Stomach (tissue), 9 donors: ENCODE measurements around the gene GASK1B. TPM values are rescaled to one million over a fixed set of nuclear protein-coding genes. Genes with fewer than 3 reads are reported as not detected.

Experiments
- DNase-seq, 2 donors: peaks; one replicate each; pipeline versions ENCODE4 v3.0.0 to v3.0.0-alpha.2; 2013 to 2019
- H3K27ac ChIP-seq, 5 donors: fragments of 200-600 bp in 4 of 5; sonication (generic) in 4 of 5; one replicate each; pipeline ENCODE4 v1.5.1; 2013 to 2019; ENCODE audit warnings: mild to moderate bottlenecking in 1 of 5, moderate library complexity in 1 of 5
- H3K27me3 ChIP-seq, 3 donors: fragments of 200-600 bp; sonication (generic); one replicate each; pipeline ENCODE4 v1.5.1; 2017 to 2019; ENCODE audit warnings: mixed run types in 1 of 3
- H3K36me3 ChIP-seq, 4 donors: fragments of 200-600 bp; sonication (generic); 1 replicate in 3 of 4; 2 replicates in 1 of 4; pipeline ENCODE4 v1.5.1; 2016 to 2019
- H3K4me1 ChIP-seq, 4 donors: fragments of 200-600 bp; sonication (generic); one replicate each; pipeline ENCODE4 v1.5.1; 2016 to 2019
- H3K4me3 ChIP-seq, 4 donors: fragments of 200-600 bp; sonication (generic) in 3 of 4; one replicate each; pipeline ENCODE4 v1.5.1; 2016 to 2019; ENCODE audit warnings: mild to moderate bottlenecking in 1 of 4
- H3K9me3 ChIP-seq, 4 donors: fragments of 200-600 bp; sonication (generic); one replicate each; pipeline ENCODE4 v1.5.1; 2016 to 2019
- CTCF ChIP-seq, 7 experiments: fragments of 450-650 bp in 4 of 7; fragments of 200-600 bp in 3 of 7; sonication (generic) in 3 of 7; IDR thresholded peaks; one replicate each; pipeline ENCODE4 v1.5.1; 2016 to 2019; ENCODE audit warnings: antibody characterized with exemption in 7 of 7, control low read depth in 2 of 7, mild to moderate bottlenecking in 1 of 7
- EP300 ChIP-seq: sonication (generic); formaldehyde crosslinking; IDR thresholded peaks from one replicate; pipeline ENCODE4 v1.6.1; 2017; ENCODE audit warnings: antibody characterized with exemption
- POLR2A ChIP-seq, 4 donors: fragments of 450-650 bp; IDR thresholded peaks; one replicate each; pipeline ENCODE4 v1.6.1; 2016; ENCODE audit warnings: antibody characterized with exemption in 4 of 4, control low read depth in 2 of 4, mild to moderate bottlenecking in 1 of 4, moderate library complexity in 1 of 4
- POLR2AphosphoS5 ChIP-seq, 3 donors: sonication (generic); formaldehyde crosslinking; IDR thresholded peaks; one replicate each; pipeline ENCODE4 v1.6.1; 2016; ENCODE audit warnings: antibody characterized with exemption in 3 of 3
- WGBS, 5 donors: extraction: QIAGEN DNeasy Blood & Tissue Kit in 3 of 5; methylation state at CpG; one replicate each; pipeline versions ENCODE4 v1.1.5 to v1.1.7; 2013 to 2018; 5-methylcytosine and 5-hydroxymethylcytosine counted together
- intact Hi-C: fragments of 100-400 bp; cut with DNase I; formaldehyde crosslinking; loops from one replicate; pipeline ENCODE4 v1.15.1; 2023; ENCODE audit warnings: low total_unique reads
- polyA plus RNA-seq, 3 donors: library from polyadenylated mRNA; stranded (reverse); fragments of 200-250 nt; gene quantifications; one replicate each; pipeline ENCODE4 v1.2.3, GENCODE V29; 2013
- total RNA-seq, 5 donors: library from RNA; depleted of rRNA; stranded (reverse); fragments of >200 nt; gene quantifications; one replicate each; pipeline versions ENCODE4 v1.1.0 to v1.2.3, GENCODE V29; 2014 to 2016
- donor health status: healthy with polysubstance abuse.
- donor health status: Bipolar disorder and iron deficiency.
- donor health status: healthy.

GASK1B gene
- total and polyA plus RNA-seq, 8 donors = 2.4 to 128 (median 15.8) TPM

GRCh38 chr4:158147151-158147550, 25.7 kb downstream of the GASK1B start:
- Histone ChIP-seq H3K27ac (no peak overlapping the region), H3K4me3 (no peak overlapping the region), H3K27me3 (no peaks in the 10 kb centered on the region), H3K9me3 (no peaks in the 10 kb centered on the region), H3K36me3 (peaks cover 3 to 16% (median 4%) of the 10 kb centered on the region in 4 donors), H3K4me1 (no peaks in the 10 kb centered on the region)
- 77 to 98% (median 92%) methylated on average over 3 of the region's 3 CpGs for WGBS, 5 donors
- TF ChIP-seq POLR2AphosphoS5 (IDR thresholded peaks at IDR 0.05) (no peak), POLR2A (IDR thresholded peaks at IDR 0.05) (no peak), CTCF (IDR thresholded peaks at IDR 0.05) (no peak), EP300 (no peak)
- intact Hi-C loops = no loop called here
- no peak for DNase-seq

GRCh38 chr4:158146736-158147135, 26.1 kb downstream of the GASK1B start:
- no peak for DNase-seq
- intact Hi-C loops = no loop called here
- no peak overlapping the region for H3K4me3 ChIP-seq
- H3K27me3 ChIP-seq = no peaks in the 10 kb centered on the region
- peaks cover 2 to 11% (median 4%) of the 10 kb centered on the region in 4 donors for H3K36me3 ChIP-seq
- H3K4me1 ChIP-seq = no peaks in the 10 kb centered on the region
- 52 to 76% (median 68%) methylated on average over 1 of the region's 1 CpG for WGBS, 5 donors
- TF ChIP-seq POLR2AphosphoS5 (IDR thresholded peaks at IDR 0.05) (no peak), CTCF (IDR thresholded peaks at IDR 0.05) (no peak), EP300 (no peak), POLR2A (IDR thresholded peaks at IDR 0.05) (no peak)
- H3K9me3 ChIP-seq = no peaks in the 10 kb centered on the region
- H3K27ac ChIP-seq = no peak overlapping the region

GRCh38 chr4:158139086-158139485, 33.7 kb downstream of the GASK1B start:
- intact Hi-C loops = no loop called here
- DNase-seq = no peak
- no peaks in the 10 kb centered on the region for H3K9me3 ChIP-seq
- H3K4me3 ChIP-seq = no peak overlapping the region
- WGBS, 5 donors = 68 to 76% (median 74%) methylated on average over 5 of the region's 5 CpGs
- H3K4me1 ChIP-seq = peaks cover 0 to 7% (median 0%) of the 10 kb centered on the region in 4 donors
- H3K27ac ChIP-seq = no peak overlapping the region
- no peaks in the 10 kb centered on the region for H3K36me3 ChIP-seq
- TF ChIP-seq CTCF (IDR thresholded peaks at IDR 0.05) = no peak
- TF ChIP-seq EP300 = no peak
- TF ChIP-seq POLR2AphosphoS5 (IDR thresholded peaks at IDR 0.05) = no peak
- no peak for TF ChIP-seq POLR2A (IDR thresholded peaks at IDR 0.05)
- H3K27me3 ChIP-seq = no peaks in the 10 kb centered on the region

GRCh38 chr4:158134222-158134621, 38.6 kb downstream of the GASK1B start:
- TF ChIP-seq POLR2AphosphoS5 (IDR thresholded peaks at IDR 0.05) (no peak), POLR2A (IDR thresholded peaks at IDR 0.05) (no peak), EP300 (no peak), CTCF (IDR thresholded peaks at IDR 0.05) (no peak)
- intact Hi-C loops = no loop called here
- 46 to 49% (median 46%) methylated on average over 2 of the region's 2 CpGs for WGBS, 5 donors

More at GRCh38 chr4:158134222-158134621, 38.6 kb downstream of the GASK1B start:
- H3K4me1 ChIP-seq = peaks cover 0 to 14% (median 0%) of the 10 kb centered on the region in 4 donors
- no peak overlapping the region for H3K27ac ChIP-seq
- H3K9me3 ChIP-seq = no peaks in the 10 kb centered on the region
- no peak overlapping the region for H3K4me3 ChIP-seq
- peaks cover 0 to 12% (median 4%) of the 10 kb centered on the region in 4 donors for H3K36me3 ChIP-seq
- no peaks in the 10 kb centered on the region for H3K27me3 ChIP-seq
- DNase-seq = no peak
